Stimulated activated CD4-positive, alpha-beta T cell treated with anti-CD3 and anti-CD28 coated beads, Interleukin-12 subunit alpha, Interleukin-12 subunit beta, amount 100 ng/mL, for 24 hours (primary cell): ENCODE measurements around the gene PAK1.
"Not testable (repeated sequence)": the region's sequence is repeated elsewhere in the genome, so short reads cannot be mapped to it uniquely, and the experiment has no call there.

Source experiments
- DNase-seq, 2 experiments: peaks; one replicate each; pipeline ENCODE4 v3.0.0-alpha.2; 2020; ENCODE audit warnings: low read depth in 2 of 2

PAK1 gene

GRCh38 chr11:77308838-77309237, 165.1 kb downstream of the PAK1 start:
- DNase-seq: no peak

- DNase-seq: no peak
These were observed 170.6 kb downstream of the PAK1 start for GRCh38 chr11:77303328-77303727.

- DNase-seq: no peak
These were observed 171.1 kb downstream of the PAK1 start for GRCh38 chr11:77302752-77303151.

GRCh38 chr11:77301510-77301909, 172.4 kb downstream of the PAK1 start, which contains the start of gene GDPD4:
TSS of gene GDPD4 (minus strand) at chr11:77301686. CDS start at chr11:77285137, 16,549 bp downstream.
- DNase-seq: no peak

- DNase-seq: no peak
These were observed 173.2 kb downstream of the PAK1 start for GRCh38 chr11:77300695-77301094.

GRCh38 chr11:77300028-77300427, 173.9 kb downstream of the PAK1 start:
- DNase-seq: not testable (repeated sequence)

GRCh38 chr11:77299528-77299993, 174.3 kb downstream of the PAK1 start:
- no peak for DNase-seq

GRCh38 chr11:77294040-77294439, 179.9 kb downstream of the PAK1 start:
- no peak for DNase-seq

GRCh38 chr11:77289737-77290136, 184.2 kb downstream of the PAK1 start:
- no peak for DNase-seq

- no peak for DNase-seq
These were observed 186.2 kb downstream of the PAK1 start for GRCh38 chr11:77287615-77288273.

GRCh38 chr11:77287136-77287535, 186.8 kb downstream of the PAK1 start:
- no peak for DNase-seq

GRCh38 chr11:77284476-77285468, 189.1 kb downstream of the PAK1 start:
- no peak for DNase-seq

- no peak for DNase-seq
These were observed 190.8 kb downstream of the PAK1 start for GRCh38 chr11:77283101-77283500.

- DNase-seq: no peak
These were observed 195.0 kb downstream of the PAK1 start for GRCh38 chr11:77278595-77279506.

- DNase-seq: no peak
These were observed 197.6 kb downstream of the PAK1 start for GRCh38 chr11:77276271-77276670.
